Measurements from ENCODE around the gene SULF2. TPM values are rescaled to one million over a fixed set of nuclear protein-coding genes. Genes with fewer than 3 reads are reported as not detected.
A peak's percentile ranks its signal among the peaks of the same experiment; 100 is the strongest.

Gene SULF2
- total RNA-seq, 4 donors from 2014 or later = 41.2 to 177 (median 62.3) TPM

- 70 to 81% methylated on average over 7 to 10 of the region's 10 CpGs for WGBS, 2 donors (ENCODE audit: low coverage in 1 of 2)
- H3K27me3 ChIP-seq = no peaks in the 10 kb centered on the region
- peaks cover 0 to 52% (median 18%) of the 10 kb centered on the region in 3 donors for H3K4me1 ChIP-seq
- TF ChIP-seq POLR2AphosphoS5 (IDR thresholded peaks at IDR 0.05) = no peak
- TF ChIP-seq, protein P1, sequence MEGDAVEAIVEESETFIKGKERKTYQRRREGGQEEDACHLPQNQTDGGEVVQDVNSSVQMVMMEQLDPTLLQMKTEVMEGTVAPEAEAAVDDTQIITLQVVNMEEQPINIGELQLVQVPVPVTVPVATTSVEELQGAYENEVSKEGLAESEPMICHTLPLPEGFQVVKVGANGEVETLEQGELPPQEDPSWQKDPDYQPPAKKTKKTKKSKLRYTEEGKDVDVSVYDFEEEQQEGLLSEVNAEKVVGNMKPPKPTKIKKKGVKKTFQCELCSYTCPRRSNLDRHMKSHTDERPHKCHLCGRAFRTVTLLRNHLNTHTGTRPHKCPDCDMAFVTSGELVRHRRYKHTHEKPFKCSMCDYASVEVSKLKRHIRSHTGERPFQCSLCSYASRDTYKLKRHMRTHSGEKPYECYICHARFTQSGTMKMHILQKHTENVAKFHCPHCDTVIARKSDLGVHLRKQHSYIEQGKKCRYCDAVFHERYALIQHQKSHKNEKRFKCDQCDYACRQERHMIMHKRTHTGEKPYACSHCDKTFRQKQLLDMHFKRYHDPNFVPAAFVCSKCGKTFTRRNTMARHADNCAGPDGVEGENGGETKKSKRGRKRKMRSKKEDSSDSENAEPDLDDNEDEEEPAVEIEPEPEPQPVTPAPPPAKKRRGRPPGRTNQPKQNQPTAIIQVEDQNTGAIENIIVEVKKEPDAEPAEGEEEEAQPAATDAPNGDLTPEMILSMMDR (IDR thresholded peaks at IDR 0.05) = no peak
- no peak for TF ChIP-seq POLR2A (IDR thresholded peaks at IDR 0.05)
- TF ChIP-seq EP300 (IDR thresholded peaks at IDR 0.05) = no peak
- no peaks in the 10 kb centered on the region for H3K9me3 ChIP-seq
- no peaks in the 10 kb centered on the region for H3K36me3 ChIP-seq
- no peak overlapping the region for H3K27ac ChIP-seq
- H3K4me3 ChIP-seq = no peak overlapping the region
- no peak for ATAC-seq
These were observed 77.0 kb downstream of the SULF2 start for GRCh38 chr20:47708140-47708807.

- WGBS, 2 donors (ENCODE audit: low coverage in 1 of 2) = 50% methylated on average over 1 of the region's 5 CpGs; no CpG with 5 or more reads in 1 of the 2 donors
- H3K4me3 ChIP-seq = no peak overlapping the region
- no peak for ATAC-seq
- H3K4me1 ChIP-seq = peaks cover 0 to 35% (median 18%) of the 10 kb centered on the region in 3 donors
- peaks cover 0 to 10% of the 10 kb centered on the region in 2 donors for H3K36me3 ChIP-seq
- TF ChIP-seq, protein P1 (IDR thresholded peaks at IDR 0.05) = no peak
- TF ChIP-seq EP300 (IDR thresholded peaks at IDR 0.05) (no peak), POLR2A (IDR thresholded peaks at IDR 0.05) (no peak), POLR2AphosphoS5 (IDR thresholded peaks at IDR 0.05) (no peak)
- no peaks in the 10 kb centered on the region for H3K9me3 ChIP-seq
- peak overlapping the region in 3 of 4 donors; percentile 40 to 67 (median 66) for H3K27ac ChIP-seq
- no peaks in the 10 kb centered on the region for H3K27me3 ChIP-seq
These were observed 78.9 kb downstream of the SULF2 start for GRCh38 chr20:47706345-47706744.

DNA sequence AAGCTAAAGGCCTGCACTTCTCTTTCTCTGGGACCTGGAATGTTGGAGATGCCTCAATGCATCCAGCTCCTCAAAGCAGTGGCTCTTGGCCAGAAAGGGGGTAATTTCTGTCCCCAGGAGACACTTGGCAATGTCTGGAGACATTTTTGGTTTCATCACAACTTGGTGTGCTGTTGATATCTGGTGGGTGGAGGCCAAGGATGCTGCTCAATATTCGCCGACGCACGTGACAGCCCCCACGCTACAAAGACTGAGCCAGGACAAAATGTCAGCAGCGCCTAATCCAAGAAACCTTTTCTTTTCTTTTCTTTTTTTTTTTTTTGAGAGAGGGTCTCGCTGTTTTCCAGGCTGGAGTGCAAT lies 79.8 kb downstream of the SULF2 start:
- WGBS, 2 donors (ENCODE audit: low coverage in 1 of 2) = 34 to 78% methylated on average over 1 to 7 of the region's 7 CpGs
- Histone ChIP-seq H3K36me3 (peaks cover 0 to 19% of the 10 kb centered on the region in 2 donors), H3K9me3 (no peaks in the 10 kb centered on the region), H3K27me3 (no peaks in the 10 kb centered on the region), H3K4me1 (peaks cover 0 to 26% (median 14%) of the 10 kb centered on the region in 3 donors), H3K4me3 (no peak overlapping the region), H3K27ac (peak overlapping the region in 3 of 4 donors; percentile 66 to 76 (median 67))
- peak; percentile 20 for ATAC-seq
- TF ChIP-seq, protein P1 (IDR thresholded peaks at IDR 0.05) = no peak
- no peak for TF ChIP-seq POLR2AphosphoS5 (IDR thresholded peaks at IDR 0.05)
- no peak for TF ChIP-seq EP300 (IDR thresholded peaks at IDR 0.05)
- TF ChIP-seq POLR2A (IDR thresholded peaks at IDR 0.05) = no peak

DNA sequence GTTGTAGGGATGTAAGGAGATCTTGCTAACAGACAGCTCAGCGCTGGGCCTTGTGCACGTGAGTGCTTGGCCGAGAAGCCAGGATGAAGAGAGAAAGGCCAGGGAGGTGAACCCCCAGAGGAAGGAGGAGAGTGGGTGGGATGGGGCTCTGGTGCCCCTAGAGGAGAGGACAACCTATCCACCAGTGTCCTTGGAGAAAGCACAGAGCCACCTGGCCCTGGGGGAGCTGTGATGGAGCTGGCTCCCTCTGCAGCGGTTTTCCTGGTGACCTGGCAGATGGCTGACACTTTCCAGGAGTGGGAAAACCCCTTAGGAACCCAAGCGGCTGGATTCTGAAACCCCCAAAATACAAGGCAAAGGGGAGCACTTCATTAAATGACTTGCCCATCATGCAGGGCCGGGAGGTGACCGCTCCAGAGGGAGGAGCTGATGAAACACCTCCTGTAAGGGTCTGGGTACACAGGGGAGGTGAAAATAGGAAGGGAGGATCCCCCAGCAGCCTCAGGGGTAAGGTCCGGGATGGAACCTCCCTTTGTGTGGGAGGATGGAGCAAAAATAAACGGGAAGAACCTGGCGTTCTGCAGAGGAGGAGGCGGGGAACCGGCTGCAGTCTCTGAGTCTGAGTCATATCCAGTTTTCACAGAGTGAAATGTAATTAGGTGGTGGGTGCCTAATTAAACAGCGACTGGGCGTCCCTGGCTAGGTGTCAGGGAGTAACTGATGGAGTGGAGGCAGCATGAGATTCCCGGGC lies 80.4 kb downstream of the SULF2 start:
- 33 to 36% methylated on average over 9 of the region's 15 CpGs for whole genome bisulfite sequencing, 2 donors (ENCODE audit: low coverage in 1 of 2)
- no peaks in the 10 kb centered on the region for H3K27me3 ChIP-seq
- peaks cover 0 to 20% of the 10 kb centered on the region in 2 donors for H3K36me3 ChIP-seq
- no peaks in the 10 kb centered on the region for H3K9me3 ChIP-seq
- peak; percentile 77 for ATAC-seq
- peak overlapping the region in 3 of 4 donors; percentile 66 to 76 (median 67) for H3K27ac ChIP-seq
- TF ChIP-seq, protein P1 (IDR thresholded peaks at IDR 0.05) = no peak
- TF ChIP-seq POLR2A (IDR thresholded peaks at IDR 0.05) (no peak), POLR2AphosphoS5 (IDR thresholded peaks at IDR 0.05) (no peak), EP300 (IDR thresholded peaks at IDR 0.05) (no peak)
- peaks cover 0 to 24% (median 14%) of the 10 kb centered on the region in 3 donors for H3K4me1 ChIP-seq
- no peak overlapping the region for H3K4me3 ChIP-seq
